GM19467 (cell line): ENCODE data around the gene SLC39A8.
A peak's percentile ranks its signal among the peaks of the same experiment; 100 is the strongest.
"Not testable (repeated sequence)": the region's sequence is repeated elsewhere in the genome, so short reads cannot be mapped to it uniquely, and the experiment has no call there.

Experiments used
- ATAC-seq: cut with Tn5 transposase; IDR thresholded peaks from one replicate; pipeline ENCODE4 v1.9.1; 2021; ENCODE audit warnings: mild to moderate bottlenecking, moderate library complexity; ENCODE audit not compliant: unreplicated experiment

SLC39A8 gene

DNA sequence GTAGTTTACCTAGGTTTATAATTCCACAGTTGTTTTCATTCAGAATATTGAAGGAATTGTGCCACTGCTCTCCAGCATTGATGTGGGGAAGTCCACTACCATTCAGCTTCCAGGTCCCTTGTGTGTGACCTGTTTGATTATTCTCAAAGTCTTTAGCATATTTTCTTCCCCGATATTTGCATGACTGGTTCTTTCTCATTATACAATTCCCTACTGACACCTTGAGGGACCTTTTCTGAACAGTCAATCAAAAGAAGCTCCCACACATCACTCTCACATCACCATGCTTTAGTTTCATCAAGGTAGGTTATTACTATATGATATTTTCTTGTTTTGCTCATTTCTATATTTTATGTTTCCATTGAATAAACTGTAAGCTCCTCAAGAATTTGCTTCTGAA is 44.1 kb downstream of the SLC39A8 start:
- no peak for ATAC-seq

DNA sequence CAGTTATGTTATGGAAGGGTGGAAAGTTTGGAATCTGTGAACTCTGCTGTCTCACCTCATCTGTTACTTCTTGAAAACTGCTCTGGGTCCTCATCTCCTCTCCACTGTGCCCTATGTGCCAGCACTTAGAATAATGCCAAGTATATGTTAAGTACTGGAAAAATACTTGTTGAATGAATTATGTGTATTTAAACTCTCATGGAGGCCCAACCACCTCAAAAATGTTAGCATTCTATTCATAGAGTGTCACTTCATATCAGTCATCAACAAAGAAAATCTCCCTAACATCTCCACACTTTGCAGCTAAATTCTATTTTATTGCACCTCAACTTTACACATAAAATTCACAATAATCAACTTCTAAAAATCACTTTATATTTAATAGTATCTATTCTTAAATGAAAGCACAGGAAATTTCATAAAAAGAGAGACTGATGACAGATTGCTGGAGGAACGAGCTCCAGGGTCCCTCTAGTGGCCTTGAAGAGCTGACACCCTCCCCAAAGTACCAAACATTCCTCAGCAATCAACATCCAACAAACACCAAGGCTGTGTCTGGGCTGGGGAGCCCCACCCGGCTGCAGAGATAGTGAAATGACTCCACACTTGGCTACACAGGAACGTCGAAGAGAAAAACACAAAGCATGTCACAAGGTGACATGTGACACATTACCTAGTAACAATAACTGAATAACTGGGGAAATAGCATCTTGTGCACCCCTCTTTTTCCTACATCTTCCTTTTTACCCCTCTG is 45.8 kb downstream of the SLC39A8 start:
- ATAC-seq: peak; percentile 80

DNA sequence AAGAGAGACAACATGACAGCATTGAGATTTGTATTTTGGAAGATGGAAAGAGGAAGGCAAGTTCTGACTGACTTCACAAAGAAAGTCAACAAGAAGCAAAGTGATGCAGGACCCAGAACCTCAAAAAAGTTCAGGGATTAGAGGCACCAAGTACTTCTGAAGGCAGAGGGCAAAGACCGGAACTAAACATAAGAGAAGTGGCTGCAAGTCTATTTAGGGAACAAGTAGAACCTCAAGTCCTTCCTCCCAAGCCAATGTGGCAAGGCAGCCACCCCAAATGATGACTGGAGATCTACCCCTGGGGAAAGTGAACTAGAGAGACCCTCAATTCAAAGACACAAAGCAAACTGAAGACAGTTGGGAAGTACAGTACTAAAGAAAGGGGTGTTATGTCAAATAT is 46.6 kb downstream of the SLC39A8 start:
- ATAC-seq: no peak

DNA sequence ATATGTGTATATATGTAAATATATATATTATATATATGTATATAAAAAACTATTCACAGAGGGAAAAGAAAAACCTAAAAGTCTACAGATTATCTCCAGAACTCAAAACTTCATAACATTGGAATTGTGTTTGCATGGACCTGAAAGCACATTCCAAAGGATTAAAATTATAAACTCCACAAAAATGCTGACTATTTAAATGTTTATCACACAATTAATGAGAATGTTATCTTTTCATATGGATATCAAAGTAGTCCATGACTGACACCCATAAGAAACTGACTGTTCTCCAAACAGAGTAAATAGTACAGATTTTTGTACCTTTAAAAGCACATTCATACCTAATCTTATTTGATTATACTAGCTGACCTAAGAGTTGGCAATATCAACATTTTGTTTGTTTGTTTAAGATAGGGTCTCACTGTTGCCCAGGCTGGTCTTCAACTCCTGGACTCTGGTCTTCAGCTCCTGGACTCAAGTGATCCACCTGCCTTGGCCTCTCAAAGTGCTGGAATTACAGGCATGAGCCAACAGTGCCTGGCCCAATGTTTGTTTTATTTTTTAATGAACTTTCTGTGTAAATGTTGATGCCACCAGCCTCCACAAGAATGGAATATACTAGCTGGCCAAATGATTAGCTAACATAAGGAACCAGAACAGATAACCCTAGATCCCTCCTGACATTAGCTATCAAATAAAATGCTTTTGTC is 50.0 kb downstream of the SLC39A8 start:
- no peak for ATAC-seq

DNA sequence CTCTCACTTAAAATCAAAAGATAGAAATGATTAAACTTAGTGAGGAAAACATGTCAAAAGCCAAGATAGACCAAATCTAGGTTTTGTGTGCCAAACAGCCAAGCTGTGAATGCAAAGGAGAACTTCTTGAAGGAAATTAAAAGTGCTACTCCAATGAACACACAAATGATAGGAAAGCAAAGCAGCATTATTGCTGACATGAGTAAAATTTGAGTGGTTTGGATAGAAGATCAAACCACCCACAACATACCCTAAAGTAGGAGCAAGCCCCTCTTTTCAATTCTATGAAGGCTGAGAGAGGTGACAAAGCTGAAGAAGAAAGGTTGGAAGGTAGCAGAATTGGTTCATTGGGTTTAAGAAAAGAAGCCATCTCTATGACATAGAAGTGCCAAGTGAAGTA is 56.8 kb downstream of the SLC39A8 start:
- no peak for ATAC-seq

DNA sequence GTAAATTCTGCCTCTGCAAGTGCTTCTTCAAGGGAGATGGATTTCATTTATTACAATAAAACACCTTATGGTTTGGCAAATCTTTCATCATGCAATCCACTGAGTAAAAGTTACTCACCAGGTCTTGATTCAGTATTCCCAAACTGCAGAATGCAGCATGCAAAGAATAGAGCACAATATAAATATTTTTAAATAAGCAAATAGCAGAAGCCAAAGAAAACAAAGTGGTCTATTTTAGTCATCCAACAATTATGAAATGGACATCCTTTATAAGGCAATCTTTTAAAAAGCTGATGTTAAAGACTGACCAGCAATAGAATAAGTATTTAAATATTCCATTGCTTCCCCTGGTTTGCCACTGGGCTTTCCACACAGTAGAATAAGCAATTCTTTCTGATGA is 59.5 kb downstream of the SLC39A8 start:
- ATAC-seq: no peak

DNA sequence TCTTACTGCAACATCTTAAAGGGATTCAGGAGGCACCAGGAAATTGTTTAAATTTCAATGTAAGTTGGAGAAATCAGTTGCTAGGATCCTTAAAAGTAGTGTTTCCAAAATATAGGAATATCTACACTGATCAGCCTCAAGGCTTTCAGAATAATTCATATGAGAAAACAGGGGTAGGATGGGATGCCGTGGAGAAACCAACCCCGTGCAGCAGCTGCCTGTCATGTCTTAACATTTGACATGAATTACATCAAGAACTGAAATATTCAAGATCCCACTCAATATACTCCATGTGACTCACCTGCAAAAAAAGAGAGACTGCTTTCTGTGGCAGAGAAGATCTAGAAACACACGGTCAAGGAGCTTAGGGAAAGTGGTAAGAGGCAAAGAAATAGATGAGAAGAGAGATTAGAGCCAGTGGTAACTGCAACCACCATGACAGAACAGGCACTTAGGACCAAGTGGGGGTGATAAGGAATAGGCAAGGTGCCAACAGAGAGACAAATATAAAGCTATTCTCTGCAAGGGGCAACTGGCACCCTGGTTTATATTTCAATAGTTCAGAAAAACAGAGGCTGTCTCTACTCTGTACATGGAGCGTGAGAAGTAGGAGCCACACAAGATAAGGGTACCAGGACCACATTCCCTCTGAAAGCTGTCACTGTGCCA is 64.0 kb downstream of the SLC39A8 start:
- ATAC-seq: no peak

DNA sequence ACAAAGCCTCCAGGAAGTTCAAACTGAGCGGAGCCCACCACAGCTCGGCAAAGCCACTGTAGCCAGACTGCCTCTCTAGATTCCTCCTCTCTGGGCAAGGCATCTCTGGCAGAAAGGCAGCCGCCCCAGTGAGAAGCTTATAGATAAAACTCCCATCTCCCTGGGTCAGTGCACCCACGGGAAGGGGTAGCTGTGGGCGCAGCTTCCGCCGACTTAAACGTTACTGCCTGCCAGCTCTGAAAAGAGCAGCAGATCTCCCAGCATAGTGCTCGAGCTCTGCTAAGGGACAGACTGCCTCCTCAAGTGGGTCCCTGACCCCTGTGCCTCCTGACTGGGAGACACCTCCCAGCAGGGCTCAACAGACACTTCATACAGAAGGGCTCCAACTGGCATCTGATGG is 72.0 kb downstream of the SLC39A8 start:
- not testable (repeated sequence) for ATAC-seq

DNA sequence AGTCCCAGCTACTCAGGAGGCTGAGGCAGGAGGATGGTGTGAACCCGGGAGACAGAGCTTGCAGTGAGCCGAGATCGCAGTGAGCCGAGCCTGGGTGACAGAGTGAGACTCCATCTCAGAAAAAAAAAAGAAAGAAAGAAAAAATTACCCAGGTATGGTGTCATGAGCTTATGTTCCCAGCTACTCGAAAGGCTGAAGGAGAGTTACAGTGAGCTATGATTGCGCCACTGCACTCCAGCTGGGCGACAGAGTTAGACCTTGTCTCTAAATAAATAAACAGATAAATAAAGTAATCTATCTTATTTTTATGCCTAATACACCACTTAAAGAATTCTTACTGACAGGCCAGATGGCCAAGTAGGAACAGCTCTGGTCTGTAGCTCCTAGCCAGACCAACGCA is 73.0 kb downstream of the SLC39A8 start:
- no peak for ATAC-seq

DNA sequence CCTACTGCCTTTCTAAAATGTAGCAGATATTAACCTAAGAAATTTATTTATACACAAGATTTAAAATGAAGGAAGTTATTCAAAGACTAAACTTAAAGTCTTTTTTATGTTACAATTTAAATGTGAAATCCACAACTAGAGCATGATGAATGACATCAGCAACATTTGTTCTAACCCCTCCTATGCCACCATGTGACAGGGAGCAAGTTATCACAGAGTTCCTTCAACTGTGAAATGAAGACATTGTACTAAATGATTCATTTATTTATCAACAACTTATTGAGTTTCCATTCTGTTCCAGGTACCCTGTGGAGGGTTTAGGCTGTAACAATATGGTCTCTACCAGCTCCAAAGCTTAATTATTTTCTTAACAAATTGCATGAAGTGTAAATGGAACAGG is 76.9 kb downstream of the SLC39A8 start:
- ATAC-seq: no peak

DNA sequence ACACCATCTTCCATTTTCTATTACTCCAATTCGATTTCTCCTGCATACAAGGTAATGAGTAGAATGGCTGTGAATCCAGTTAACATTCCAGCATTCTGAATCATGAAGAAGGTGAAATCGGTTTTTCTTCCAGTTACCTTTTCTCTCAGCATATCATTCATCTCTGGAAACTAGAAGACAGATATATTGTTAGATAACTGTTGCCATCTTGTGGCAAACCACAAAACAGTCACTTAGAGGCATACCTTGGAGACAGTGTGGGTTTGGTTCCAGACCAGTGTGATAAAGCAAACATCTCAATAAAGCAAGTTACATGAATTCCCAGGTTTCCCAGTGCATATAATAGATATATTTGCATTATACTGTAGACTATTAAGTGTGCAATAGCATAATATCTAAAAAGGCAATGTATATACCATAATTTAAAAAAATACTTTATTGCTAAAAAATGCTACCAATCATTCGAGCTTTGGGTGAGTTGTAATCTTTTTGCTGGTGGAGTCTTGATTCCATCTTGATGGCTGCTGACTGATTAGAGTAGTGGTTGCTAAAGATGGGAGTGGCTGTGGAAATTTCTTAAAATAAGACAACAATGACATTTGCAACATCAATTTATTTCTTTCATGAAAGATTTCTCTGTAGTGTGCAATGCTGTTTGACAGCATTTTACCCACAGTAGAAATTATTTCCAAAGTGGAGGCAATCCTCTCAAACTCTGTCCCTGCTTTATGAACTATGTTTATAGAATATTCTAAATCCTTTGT is 82.1 kb downstream of the SLC39A8 start:
- peak; percentile 86 for ATAC-seq

DNA sequence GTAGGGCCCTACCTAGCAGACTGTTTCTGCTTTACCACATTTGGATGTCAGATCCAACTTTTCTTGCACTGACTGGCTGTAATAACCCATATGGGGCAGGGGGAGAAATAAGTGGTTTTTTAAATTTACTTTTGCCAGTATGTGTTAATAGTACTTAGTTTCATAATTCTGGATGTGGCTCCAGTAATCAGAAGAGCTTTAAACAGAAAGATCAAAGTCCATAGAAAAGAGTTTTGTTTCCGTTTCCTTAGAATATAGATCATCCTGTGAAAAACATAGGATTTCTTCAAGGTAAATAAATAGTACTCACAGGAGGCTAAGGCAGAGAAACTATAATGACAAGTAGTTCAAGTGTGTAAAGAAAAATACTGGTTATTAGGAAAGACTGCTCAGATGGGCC is 85.6 kb downstream of the SLC39A8 start:
- no peak for ATAC-seq

DNA sequence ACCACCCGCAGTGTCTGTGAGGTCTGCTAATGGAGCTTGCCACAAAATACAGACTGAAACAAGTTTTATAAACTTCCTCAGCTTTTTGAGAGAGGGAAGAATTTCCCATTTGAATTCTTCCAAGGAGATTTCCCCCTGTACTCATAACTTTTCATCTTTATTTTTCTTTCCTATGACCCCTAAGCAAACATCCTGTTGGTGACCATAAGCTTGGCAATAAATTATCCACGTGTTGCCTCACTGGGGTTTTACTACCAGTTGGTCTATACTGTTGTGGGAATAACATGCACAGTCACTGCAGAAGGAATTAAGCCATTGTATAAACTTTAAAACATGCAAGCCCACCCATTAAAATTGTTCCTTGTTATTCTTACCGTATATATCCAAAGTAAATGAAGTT is 86.2 kb downstream of the SLC39A8 start:
- ATAC-seq: no peak

DNA sequence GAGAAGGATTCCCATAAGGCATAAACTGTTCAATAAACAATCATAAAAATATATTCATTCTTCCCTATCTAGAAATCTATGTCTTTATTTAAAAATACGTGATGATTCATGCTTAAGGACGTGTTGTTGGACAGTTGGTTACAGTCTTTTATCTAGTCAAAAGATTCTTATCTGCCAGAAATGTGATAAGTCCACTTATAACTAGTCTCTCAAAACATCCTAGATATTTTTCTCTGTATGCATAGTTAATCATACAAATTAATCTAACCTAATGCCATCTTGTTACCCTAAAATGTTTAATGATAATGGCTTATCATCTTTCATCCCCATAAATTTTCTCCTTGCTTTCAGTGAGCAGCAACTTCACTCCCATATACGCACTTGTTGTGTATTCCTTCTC is 89.0 kb downstream of the SLC39A8 start:
- no peak for ATAC-seq

DNA sequence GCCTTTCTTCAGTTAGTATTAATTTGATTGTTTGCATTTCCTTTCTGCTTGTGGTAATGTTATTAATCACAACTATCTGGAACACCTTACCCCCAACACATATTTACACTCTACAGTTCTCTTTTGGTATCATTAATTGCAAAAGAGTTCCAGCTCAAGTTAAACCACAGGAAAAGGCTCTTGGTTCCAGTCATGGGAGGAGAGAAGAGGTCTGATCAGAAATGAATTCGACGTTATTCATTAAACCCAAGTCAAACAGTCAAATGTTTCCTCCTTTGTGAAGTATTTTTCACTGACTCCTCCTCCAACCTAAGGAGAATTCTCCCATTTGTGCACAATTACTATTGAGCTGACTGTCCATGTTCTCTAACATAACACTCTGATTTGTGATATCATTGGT is 91.4 kb downstream of the SLC39A8 start:
- no peak for ATAC-seq

DNA sequence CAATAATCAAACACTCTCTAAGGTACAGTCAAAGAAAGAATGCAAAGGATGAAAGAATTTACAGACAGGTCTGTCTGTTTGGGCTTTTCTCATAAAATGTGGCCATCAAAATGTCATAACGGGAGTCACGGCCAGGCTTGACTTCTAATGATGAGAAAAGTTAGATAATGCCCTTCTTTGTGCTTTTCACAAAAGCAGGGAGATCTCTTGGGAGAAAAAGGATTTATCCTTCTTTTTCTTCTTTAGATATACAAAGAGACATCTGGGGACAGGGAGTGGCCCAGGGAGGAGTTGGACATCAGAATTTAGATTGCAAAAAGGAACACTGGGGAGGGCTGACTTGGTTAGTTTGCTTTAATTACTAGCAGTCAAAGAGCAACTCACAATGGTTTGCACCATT is 93.1 kb downstream of the SLC39A8 start:
- no peak for ATAC-seq

DNA sequence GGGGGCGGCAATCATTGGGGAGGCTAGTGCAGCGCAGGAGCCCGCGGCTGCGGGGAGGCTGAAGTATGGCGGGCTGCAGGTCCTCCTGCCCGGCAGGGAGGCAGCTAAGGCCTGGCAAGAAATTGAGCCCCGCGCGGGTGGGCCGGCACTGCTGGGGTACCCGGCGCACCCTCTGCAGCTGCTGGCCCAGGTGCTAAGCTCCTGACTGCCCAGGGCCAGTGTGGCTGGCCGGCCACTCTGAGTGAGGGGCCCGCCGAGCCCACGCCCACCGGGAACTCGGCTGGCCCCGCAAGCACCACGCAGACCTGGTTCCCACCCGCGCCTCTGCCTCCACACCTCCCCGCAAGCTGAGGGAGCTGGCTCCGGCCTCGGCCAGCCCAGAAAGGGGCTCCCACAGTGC is 94.9 kb downstream of the SLC39A8 start:
- no peak for ATAC-seq

DNA sequence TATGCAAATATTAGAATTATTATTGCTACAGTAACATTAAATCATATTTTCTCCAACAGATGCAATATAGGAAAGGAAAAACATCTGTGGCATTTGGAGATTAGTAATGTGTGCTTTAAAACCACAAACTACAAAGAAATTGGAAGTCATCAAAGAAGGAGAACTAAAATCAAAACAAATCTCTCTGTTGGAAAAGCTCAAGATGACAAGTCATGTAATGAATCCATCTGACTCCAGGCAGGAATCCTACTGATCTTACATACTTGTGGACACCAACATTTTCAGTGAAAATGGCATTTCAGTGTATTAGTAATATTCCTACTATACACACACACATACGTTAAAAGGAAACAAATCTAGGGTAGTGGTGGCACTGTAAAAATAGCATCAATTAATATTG is 98.2 kb downstream of the SLC39A8 start:
- ATAC-seq: no peak

DNA sequence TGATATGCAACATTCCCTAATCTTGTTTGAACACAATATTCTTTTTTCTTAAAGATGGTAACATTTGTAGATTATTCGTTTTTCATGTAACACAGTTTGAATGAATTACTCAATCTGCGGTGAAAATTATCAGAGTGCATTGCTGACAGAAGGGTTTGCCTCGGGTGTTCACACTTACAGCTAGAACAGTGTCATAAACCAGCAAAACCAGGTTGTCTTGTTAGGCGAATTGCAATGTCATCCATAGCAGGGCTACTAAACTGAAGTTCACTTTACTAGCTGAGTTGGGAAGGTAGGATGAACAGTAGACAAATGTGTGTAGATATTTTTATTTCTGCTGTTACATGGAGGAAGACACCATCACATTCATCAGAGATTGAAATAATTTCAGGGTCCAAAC is 98.9 kb downstream of the SLC39A8 start:
- no peak for ATAC-seq

DNA sequence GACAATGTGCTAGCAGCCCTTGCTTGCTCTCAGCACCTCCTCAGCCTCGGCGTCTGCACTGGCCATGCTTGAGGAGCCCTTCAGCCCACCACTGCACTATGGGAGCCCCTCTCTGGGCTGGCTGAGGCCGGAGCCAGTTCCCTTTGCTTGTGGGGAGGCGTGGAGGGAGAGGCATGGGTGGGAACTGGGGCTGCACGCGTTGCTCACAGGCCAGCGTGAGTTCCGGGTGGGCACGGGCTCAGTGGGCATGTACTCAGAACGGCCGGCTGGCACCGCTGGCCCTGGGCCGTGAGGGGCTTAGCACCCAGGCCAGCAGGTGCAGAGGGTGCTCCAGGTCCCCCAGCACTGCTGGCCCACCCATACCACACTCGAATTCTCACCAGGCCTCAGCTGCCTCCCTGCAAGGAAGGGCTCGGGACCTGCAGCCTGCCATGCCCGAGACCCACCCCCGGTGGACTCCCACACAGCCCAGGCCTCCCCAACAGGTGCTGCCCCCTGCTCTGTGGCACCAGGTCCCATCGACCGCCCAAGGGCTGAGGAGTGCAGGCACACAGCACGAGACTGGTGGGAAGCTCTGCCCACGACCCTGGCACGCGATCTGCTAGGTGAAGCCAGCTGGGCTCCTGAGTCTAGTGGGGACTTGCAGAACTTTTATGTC is 100.3 kb downstream of the SLC39A8 start:
- no peak for ATAC-seq

DNA sequence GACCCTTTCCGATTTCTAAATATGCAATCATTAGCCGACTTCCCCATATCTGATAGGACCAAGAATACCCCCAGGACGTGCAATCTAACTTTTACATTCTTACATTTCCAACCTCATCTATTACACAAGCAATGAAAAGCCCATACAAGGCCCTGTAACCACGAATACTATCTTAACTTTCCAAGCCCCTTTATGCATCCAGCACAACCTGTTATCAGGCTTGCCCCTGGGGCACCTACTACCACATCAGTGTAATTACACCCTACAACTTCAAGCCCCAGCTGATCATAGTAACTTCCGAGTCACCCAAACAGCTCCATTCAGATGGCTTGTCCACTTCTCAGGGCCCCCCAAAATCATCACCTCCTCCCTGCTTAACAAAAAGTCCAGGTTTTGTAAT is 102.0 kb downstream of the SLC39A8 start:
- ATAC-seq: not testable (repeated sequence)
